HG03095 (cell line): ENCODE data around the gene TMCO2.

ENCODE experiments used
- ATAC-seq: cut with Tn5 transposase; IDR thresholded peaks from one replicate; pipeline ENCODE4 v1.9.1; 2021; ENCODE audit warnings: moderate library complexity; ENCODE audit not compliant: unreplicated experiment

The TMCO2 gene

DNA sequence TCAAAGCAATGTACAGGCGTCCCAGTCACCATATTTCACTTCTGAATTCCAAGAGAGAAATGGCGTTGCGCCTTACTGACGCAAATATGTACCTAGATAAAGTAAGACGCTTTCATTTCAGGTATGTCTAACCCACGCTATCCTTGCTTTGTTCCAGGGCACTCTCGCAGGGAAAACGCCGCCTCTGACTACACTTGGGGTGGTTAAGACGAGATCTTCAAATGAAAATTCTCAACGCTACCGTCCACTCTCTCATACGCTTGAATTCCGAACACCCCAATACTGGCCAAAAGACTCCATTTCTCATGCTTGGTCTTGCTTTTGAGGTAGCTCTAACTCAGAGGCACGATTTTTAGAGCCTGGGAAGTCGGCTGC, 9.6 kb downstream of the TMCO2 start:
- peak; percentile 13 for ATAC-seq

DNA sequence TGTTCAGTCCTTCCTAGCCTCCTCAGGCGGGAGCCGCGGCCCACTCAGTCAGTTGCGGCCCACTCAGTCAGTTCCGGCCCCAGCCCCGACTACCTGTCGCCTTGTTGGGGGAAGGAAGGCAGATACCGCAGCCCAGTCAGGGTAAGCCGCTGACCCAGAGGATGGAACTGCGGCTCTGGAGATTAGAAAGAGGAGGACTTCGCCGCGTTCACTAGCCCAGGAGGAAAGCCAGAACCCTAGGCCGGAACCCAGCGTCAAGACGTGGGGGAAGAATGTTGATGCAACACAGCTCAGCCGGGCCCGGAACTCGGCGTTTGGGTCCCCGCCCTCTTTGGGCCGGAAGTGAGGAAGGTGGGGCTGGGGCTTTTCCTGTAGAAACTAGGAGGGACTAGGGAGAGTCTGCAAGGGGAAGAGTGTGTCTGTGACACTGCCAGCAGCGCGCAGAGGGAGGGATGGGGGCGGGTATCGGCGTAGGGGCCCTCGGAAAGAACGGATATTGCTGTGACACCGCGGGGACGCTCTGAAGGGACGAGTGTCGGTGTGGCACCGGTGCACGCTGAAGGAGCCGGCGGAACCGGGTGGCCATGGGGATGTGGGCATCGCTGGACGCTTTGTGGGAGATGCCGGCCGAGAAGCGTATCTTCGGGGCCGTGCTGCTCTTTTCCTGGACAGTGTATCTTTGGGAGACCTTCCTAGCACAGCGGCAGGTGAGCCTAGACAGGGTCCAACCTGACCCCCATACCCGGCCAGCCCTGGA, 10.1 kb downstream of the TMCO2 start, which contains the start of gene ZMPSTE24:
Gene ZMPSTE24 (plus strand): TSS at position 549 of the 757 bp plus-strand sequence. CDS start 36 bp downstream, at position 585.
- peak; percentile 83 for ATAC-seq

DNA sequence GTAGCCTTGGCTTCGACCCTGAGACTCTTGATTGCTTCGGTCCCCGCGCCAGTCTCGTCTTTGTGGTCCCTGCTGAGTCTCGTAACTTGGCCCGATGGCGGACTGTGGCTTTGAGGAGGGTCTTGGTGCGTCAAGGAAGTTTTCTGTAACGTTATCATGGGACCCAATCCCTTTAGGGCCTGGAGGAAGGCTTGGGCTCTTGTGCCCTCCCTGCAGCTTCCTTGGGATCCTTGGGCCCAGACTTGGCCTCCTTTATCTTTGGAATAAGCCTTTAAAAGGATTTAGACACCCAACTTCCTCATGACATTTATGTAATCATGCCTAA, 10.7 kb downstream of the TMCO2 start:
- ATAC-seq, result no peak

DNA sequence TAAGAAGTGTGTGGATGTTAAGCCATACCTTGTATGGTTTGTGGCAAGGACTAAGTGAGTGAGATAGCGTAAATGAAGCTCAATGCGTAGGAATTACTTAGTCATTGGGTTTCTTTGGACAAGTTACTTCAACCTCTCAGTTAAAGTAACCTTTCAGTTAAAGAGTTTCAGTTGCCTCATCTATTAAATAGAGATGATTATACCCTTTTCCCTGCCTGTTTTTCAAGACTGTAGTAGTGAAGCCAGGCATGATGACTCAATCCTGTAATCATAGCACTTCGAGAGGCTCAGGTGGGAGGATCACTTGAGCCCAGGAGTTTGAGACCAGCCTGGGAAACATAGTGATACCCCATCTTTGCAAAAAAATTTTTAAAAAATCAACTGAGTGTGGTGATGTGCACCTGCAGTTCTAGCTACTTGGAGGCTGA, 16.6 kb downstream of the TMCO2 start:
- ATAC-seq, result no peak

DNA sequence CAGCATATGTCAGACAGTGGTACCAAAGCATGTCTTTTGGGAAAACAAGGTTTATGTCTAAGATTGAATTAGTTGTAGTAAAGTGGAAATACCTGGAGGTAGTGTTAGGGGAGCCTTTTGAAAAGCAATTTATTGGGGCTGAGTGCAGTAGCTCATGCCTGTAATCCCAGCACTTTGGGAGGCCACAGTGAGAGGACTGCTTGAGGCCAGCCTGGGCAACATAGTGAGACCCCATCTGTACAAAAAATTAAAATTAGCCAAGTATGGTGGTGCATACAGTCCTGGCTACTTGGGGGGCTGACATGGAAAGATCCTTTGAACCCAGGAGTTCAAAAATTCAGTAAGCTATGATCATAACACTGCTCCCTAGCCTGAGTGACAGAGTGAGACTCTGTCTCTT, 17.6 kb downstream of the TMCO2 start:
- ATAC-seq, result no peak

DNA sequence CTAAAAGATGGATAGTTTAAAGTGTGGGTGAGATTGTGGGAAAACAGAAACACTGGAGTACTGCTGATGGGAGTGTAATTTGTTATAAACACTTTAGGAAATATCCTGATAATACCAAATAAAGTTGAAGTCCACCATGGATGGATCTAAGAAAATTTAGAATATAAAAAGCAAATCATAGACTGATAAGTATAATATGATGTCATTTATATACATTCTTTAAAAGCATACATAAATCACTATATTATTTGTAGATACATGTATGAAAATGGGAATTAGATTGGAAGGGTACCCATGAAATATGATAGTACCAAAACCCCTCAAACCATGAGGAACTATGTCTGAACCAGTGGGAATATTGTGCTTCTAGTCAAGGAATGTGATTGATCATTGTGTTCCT, 18.2 kb downstream of the TMCO2 start:
- no peak for ATAC-seq

DNA sequence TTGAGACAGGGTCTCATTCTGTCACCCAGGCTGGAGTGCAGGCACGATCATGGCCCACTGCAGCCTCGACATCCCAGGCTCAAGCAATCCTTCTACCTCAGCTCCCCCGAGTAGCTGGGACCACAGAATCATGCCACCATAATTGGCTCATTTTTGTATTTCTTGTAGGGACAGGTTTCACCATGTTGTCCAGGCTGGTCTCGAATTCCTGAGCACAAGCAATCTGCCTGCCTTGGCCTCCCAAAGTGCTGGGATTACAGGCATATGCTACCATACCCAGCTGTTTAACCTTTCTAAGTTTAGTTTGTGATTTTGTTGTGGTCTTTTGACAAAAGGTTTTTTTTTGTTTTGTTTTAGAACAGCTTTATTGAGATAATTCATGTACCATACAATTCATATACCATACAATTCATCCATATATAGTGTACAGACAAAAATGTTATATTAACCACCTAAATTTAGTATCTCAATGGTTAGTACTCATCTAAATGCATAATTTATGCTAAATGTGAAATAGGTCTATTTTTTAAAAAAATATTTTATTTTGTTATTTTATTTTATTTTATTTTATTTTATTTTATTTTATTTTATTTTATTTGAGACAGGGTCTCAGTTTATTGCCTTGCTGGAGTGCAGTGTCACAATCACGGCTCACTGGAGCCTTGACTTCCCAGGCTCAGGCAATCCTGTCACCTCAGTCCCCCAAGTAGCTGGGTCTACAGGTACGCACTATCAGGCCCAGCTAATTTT, 19.2 kb downstream of the TMCO2 start:
- ATAC-seq, result no peak

DNA sequence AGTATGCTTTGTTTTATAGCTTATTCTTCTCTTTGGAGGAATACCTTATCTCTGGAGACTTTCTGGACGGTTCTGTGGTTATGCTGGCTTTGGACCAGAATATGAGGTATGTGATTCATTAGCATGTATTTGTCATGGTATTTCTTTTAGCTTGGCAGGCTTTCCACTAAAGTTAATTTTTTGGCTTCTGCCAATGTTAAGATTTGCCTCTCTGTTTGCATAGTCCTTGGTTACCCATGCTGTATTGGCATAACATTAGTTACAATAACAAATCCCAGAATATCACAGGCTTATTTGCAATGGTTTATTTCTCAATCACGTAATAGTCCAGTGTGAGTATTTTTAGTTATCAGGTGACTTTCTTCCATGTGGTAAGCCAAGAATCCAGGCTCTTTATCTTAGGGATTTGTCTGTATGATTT, 20.0 kb downstream of the TMCO2 start:
- ATAC-seq, result no peak

DNA sequence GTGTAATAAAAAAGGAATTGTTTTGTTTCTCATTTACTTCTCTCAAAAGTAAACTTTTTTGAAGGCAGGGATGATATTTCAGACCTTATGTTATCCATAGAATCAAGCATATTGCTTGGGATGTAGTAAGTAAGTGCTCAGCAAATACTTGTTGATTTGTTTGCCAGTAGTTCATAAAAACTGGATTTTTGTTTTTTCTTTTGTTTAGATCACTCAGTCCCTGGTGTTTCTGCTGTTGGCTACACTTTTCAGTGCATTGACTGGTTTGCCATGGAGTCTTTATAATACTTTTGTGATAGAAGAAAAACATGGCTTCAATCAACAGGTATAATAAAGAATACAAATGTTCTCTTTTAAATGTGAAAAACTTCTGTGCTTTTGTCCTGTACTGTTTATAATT, 20.5 kb downstream of the TMCO2 start:
- no peak for ATAC-seq

DNA sequence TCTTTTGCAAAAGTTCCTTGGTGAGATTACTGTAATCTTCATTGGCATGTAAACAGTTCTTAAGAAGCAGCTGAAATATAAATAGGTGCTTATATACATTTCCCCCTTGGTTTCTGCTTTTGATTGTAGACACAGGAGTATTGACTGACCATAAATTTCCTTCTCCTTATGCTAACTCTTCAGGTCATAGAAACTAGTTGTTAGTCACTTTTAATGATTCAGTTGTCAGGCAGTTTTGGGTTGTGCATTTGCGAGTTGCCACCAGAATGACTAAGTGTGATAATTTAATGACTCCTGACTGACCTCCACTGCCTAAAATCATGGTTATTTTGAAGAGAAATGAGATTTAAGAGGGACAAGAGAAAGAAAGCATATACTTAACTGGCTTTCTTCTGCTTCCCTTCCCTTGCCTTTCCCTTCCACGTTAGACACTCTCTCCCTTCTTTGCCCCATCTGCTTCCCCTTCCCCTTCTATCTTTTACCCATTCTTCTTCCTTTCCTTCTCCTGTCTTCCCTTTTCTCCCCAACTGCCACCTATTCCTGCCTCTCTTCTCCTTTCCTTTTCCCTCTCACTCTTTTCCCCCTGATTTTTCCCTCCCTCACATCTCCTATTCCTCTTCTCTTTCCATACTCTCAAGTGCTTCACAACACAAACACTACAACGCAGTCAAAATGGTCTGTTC, 22.6 kb downstream of the TMCO2 start:
- no peak for ATAC-seq

DNA sequence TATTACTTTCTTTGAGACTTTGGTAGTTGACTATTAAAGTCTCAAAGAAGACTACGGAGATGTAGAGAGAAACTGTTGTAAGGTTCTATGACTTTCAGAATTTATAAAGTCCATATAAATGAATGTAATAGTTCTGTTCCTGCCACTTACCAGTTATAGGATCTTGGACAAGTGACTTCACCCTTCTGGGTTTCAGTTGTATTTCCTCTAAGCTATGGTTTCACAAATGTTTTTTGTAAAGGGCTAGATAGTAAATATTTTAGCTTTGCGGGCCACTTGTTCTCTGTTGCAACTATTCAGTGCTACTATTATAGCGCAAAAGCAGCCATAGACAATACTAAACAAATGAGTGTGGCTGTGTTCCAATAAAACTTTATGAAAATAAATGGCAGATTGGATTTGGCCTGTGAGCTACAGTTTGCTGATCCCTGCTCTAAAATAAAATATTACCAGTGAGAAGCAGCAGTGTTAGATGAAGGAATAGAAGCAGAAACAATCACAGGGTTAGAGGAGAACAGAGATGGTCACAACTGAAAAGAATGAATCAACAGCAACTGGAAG, 25.0 kb downstream of the TMCO2 start:
- no peak for ATAC-seq

DNA sequence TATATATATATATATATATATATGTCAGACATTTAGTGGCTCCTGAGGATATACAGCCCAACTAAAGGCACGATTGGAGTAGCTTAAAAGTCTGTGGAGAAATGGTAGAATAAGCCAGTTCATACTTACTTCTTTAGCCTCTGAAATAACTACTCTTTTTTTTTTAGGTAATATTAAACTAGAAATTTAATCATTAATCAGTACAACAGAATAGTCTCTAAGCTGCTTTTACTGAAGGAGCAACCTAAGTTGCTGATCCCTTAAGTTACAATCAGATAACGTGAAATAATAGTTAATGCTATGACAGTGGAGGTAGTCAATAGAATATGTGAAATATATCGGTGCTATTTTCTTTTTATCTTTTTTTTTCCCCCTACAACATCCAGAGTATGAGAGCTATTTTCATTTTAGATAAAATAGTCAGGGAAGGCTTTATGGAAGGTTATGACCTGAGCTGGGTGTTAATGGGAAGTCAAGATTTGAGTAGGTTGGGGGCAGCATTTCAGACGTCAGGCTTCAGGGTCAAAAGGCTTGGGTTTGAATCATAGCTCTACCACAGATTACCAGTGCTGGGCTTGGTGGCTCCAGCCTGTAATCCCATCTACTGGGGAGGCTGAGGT, 25.9 kb downstream of the TMCO2 start:
- ATAC-seq, result no peak

DNA sequence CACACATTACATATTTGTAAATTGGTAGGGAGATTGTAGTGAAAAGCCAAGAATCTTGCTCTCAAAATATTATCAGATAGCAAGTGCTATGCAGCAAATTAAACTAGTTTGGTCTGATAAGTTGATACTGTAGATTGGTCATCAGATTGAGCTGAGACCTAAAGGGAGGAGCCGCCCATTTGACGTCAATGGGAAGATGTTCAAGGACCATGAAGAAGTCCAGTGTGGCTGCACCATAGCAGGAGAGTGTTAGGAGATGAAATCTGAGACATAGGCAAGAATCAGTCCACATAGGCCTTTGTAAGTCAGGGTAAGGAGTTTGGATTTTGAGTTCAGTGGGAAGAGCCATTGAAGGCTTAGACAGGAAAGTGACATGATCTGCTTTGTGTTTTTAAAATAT, 26.6 kb downstream of the TMCO2 start:
- no peak for ATAC-seq

DNA sequence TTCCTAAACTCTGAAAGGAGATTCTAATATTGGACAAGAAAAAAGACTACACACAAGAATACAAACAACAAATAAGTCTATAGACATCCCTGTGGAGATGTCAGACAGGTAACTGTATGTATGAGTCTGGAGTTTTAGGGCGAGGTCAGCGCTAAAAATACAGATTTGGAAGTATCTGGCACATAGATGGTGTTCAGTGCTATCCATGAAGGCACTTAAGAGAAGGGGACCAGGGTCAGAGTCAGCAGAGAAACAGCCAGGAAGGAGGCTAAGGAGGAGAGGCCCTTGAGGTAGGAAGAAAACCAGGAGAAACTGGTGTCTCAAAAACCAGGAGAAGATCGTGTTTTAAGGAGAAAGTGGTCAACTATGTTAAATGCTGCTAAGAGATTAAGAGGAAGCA, 28.4 kb downstream of the TMCO2 start:
- ATAC-seq, result no peak

DNA sequence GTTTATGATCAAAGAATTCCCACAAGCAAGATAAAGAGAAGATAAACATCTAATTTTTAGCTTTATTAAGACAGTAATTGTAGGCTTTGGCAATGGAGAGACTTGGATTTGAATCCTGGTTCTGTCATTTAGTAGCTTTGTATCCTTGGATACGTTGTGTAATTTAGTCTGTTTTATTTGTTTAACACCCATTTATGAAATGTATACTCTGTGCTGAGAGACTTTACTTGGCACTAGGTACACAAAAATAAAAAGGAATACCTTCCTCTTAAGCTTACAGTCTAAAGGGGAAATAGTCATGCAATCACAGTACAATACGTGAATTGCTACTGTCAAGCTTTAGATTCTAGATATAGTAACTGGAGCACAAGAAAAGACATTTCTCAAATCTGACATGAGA, 34.1 kb downstream of the TMCO2 start:
- no peak for ATAC-seq

DNA sequence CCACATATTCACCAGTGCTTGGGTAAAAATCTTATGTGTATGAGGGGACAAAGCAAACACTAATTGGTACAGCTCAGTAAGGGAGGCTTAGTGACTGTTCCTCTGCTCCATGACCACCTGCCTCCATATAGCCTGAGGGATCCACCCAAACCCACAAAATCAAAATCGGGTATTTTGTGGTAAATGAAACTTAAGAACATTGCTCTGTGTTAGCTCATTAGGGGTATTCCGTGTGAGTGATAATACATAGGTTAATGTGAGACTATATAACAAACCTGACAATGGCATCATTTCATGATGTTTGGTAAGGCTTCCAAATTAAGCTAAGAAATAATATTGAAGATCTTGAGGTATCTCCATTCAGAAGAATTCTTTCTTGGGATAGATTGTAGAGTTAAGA, 43.6 kb downstream of the TMCO2 start:
- no peak for ATAC-seq

DNA sequence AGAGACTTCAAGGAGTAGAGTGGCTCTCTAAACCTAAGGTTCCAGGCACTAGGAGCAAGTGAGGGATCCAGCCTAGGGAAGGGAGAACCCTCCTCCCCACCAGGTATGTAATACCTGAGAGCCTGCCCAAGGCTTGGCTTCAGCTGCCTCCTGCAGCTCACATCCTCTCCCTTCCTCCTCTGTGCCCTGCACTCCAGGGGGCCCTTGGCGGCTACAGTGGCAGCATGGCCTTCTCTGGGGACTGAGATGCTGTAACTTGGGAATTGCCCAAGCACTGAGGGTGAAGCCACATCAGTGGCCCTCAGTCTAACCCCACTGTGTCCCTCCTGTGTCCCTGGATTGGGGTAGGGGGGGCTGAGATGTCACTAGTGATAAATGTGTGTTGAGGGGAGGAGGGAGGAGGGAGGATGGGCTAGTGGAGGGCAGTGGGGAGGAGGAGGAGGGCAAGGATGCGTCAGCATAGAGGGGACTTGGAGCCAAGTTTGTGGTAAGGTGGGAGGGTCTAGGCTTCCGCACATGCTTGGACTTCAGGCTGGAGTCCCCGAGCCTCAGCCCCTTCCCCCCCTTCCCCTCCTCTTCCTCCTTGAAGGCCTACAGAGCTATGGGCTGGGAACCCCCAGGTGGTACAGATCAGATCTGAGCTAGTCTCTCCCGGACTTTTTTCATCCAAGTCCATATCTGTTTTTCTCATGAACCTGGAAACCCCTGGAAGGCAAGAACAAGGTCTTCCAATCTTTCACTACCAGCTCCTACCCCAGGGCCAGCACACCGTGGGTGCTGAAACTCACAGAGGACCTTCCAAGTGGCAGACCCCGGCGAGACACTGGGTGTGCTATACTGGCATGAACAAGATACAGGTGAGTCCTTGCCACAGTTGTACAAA, 51.9 kb downstream of the TMCO2 start:
- no peak for ATAC-seq

DNA sequence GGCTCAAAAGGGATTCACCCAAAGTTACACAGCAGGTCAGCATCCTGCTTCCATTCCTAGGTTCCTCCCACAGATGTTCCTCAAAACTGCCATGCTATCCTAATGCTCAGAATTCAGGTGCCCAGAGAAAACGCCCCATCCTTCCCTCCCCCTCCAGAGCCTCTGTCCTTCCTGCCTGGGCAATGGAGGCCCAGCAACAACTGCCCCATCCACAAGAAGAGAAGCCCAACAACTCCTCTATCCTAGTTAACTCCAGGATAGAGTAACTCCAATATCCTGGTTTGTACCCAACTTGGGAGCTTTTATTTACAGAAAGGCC, 52.5 kb downstream of the TMCO2 start:
- ATAC-seq, result no peak

DNA sequence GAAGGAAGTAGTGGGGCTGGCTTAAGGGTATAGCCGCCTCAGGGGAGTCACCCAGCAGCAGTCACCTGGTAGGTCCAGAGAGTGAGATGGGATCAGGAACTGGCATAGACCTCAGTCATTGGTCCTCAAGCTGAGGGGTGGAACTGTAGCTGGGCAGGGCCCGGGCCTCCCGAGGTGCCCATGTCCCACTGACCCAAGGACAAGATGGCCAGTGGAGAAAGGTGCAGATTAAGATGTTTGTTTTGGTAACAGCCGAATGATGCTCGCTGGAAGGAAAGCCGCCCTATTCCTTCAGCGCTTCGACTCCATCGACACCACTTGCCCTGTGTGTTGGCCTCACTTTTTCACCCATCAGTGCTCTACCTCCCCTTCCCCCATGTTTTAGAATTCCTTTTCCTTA, 52.9 kb downstream of the TMCO2 start:
- ATAC-seq, result no peak

DNA sequence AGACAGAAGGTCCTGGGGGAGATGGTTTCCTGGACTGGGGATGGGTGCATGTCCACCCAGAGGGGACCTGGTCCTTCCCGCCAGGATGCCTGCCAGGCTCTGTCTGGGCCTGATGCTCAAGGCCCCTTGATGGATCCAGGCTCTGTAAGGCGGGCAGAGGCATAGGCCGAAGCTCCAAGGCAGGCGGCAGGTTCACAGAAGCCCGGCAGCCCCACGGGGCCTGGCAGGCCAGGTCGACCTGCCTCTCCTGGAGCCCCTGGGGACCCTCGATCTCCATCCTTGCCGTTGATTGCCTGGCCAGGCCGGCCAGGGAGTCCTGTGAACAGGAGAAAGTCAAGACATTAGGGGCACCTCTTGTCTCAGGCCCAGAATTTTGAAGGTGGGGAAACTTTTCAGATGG, 53.3 kb downstream of the TMCO2 start:
- ATAC-seq, result no peak
